ENCODE data around the gene ASTN2. TPM values are rescaled to one million over a fixed set of nuclear protein-coding genes. Genes with fewer than 3 reads are reported as not detected.

ASTN2 gene
- polyA plus RNA-seq, 2 of the 4 experiments (the other 2 are of a cell fraction), result 5.8 to 11.6 TPM

GRCh38 chr9:117101008-117101407 lies 313.8 kb downstream of the ASTN2 start:
- Histone ChIP-seq H3K4me2 (no peak overlapping the region), H3K4me3 (no peak overlapping the region), H3K27ac (no peak overlapping the region), H3K9me3 (no peaks in the 10 kb centered on the region), H3K4me1 (no peaks in the 10 kb centered on the region; the same call in 2 of the 3 replicates)
- ChIA-PET CTCF (no interaction called here), POLR2A (no interaction called here)
- TF ChIP-seq JUN (IDR thresholded peaks at IDR 0.05) (no peak), MAFK (IDR thresholded peaks at IDR 0.05; ENCODE audit: partially characterized antibody) (no peak), GATA3 (IDR thresholded peaks at IDR 0.05; ENCODE audit: borderline replicate concordance) (no peak), POLR2AphosphoS2 (conservative IDR thresholded peaks at IDR 0.05; ENCODE audit: low read length) (no peak), CBX2 (IDR thresholded peaks at IDR 0.05; ENCODE audit: borderline replicate concordance, low read depth) (no peak)
- TF ChIP-seq, protein P1, sequence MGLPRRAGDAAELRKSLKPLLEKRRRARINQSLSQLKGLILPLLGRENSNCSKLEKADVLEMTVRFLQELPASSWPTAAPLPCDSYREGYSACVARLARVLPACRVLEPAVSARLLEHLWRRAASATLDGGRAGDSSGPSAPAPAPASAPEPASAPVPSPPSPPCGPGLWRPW (IDR thresholded peaks at IDR 0.05), result no peak
- FAIRE-seq (no peak), DNase-seq (ENCODE audit: low read depth in 1 of 2, low spot score in 1 of 2) (no peak), ATAC-seq (no peak)
- WGBS (ENCODE audit: missing lambda C conversion rate), result 8% methylated on average over 1 of the region's 1 CpG

DNA sequence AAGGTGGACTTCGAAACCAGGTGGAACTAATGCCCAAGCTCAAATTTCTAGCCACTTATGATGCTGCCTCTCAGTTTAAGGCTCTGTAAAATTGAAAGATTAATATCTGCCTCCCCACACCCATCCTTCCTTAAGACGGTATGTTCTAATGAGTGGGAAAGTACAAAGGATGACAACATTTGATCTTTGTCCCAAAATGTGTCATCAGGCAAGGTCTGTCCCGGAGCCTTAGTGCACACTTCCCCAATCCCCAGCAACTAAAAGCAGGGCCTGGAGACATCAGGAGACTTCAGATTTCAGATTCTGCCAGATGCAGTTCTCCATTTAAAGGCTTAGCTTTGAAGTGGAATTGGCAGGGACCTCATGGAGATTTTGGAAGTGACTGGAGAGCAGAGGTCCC lies 316.5 kb downstream of the ASTN2 start:
- H3K4me2 ChIP-seq, result no peak overlapping the region
- H3K9me3 ChIP-seq, result no peaks in the 10 kb centered on the region
- FAIRE-seq (no peak), DNase-seq (ENCODE audit: low read depth in 1 of 2, low spot score in 1 of 2) (no peak), ATAC-seq (no peak)
- H3K4me3 ChIP-seq, result no peak overlapping the region
- 62% methylated on average over 3 of the region's 3 CpGs for WGBS (ENCODE audit: missing lambda C conversion rate)
- no peak overlapping the region for H3K27ac ChIP-seq
- ChIA-PET CTCF (no interaction called here), POLR2A (no interaction called here)
- H3K4me1 ChIP-seq, result peaks cover 5% of the 10 kb centered on the region; the same call in 1 of the 3 replicates
- TF ChIP-seq, protein P2, sequence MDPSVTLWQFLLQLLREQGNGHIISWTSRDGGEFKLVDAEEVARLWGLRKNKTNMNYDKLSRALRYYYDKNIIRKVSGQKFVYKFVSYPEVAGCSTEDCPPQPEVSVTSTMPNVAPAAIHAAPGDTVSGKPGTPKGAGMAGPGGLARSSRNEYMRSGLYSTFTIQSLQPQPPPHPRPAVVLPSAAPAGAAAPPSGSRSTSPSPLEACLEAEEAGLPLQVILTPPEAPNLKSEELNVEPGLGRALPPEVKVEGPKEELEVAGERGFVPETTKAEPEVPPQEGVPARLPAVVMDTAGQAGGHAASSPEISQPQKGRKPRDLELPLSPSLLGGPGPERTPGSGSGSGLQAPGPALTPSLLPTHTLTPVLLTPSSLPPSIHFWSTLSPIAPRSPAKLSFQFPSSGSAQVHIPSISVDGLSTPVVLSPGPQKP (IDR thresholded peaks at IDR 0.05; ENCODE audit: low read depth, low read length), result no peak
- TF ChIP-seq HMGXB4 (CRISPR knock-in tag; IDR thresholded peaks at IDR 0.05; ENCODE audit: borderline replicate concordance), result no peak
- TF ChIP-seq SMC3 (IDR thresholded peaks at IDR 0.05), result no peak
- TF ChIP-seq CHD2 (IDR thresholded peaks at IDR 0.05; ENCODE audit: low read length, partially characterized antibody), result no peak
- TF ChIP-seq BHLHE40 (IDR thresholded peaks at IDR 0.05; ENCODE audit: low read depth, low read length), result no peak

DNA sequence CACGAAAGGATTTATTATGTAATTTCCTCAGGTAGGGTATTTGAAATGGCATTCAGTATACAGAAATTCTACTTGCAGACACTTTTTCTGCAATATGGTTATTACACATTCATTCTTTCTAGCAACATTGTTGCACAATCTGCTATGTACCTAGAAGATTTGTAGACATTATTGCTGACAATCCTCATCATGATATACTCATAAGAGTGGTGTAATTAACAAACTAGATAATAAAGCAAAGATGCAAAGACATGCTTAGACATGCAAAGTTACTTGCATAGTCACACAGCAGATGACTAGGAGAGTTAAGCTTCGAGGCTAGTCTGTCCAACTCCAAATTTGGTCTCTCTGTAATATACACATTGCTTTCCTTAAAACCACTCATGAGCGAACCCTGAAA lies 317.1 kb downstream of the ASTN2 start:
- no peak overlapping the region for H3K4me2 ChIP-seq
- peaks cover 10% of the 10 kb centered on the region for H3K4me1 ChIP-seq
- no peaks in the 10 kb centered on the region for H3K9me3 ChIP-seq
- ChIA-PET CTCF (no interaction called here), POLR2A (no interaction called here)
- no peak overlapping the region for H3K4me3 ChIP-seq
- WGBS (ENCODE audit: missing lambda C conversion rate), result 42% methylated on average over 3 of the region's 3 CpGs
- FAIRE-seq (no peak), ATAC-seq (no peak), DNase-seq (ENCODE audit: low read depth in 1 of 2, low spot score in 1 of 2) (no peak)
- no peak overlapping the region for H3K27ac ChIP-seq
- TF ChIP-seq MYC (IDR thresholded peaks at IDR 0.05; ENCODE audit: borderline replicate concordance, low read length), result no peak
- no peak for TF ChIP-seq BHLHE40 (IDR thresholded peaks at IDR 0.05; ENCODE audit: low read depth, low read length)
- TF ChIP-seq HEYL (CRISPR knock-in tag; IDR thresholded peaks at IDR 0.05), result no peak
- no peak for TF ChIP-seq TFCP2L1 (CRISPR knock-in tag; IDR thresholded peaks at IDR 0.05)
- no peak for TF ChIP-seq TP53 (CRISPR knock-in tag; IDR thresholded peaks at IDR 0.05)
- TF ChIP-seq HDAC2 (IDR thresholded peaks at IDR 0.05), result no peak
- no peak for TF ChIP-seq CEBPB (IDR thresholded peaks at IDR 0.05)
- TF ChIP-seq KDM1A (IDR thresholded peaks at IDR 0.05; ENCODE audit: low read depth), result no peak
- TF ChIP-seq, protein P3, sequence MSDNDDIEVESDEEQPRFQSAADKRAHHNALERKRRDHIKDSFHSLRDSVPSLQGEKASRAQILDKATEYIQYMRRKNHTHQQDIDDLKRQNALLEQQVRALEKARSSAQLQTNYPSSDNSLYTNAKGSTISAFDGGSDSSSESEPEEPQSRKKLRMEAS (IDR thresholded peaks at IDR 0.05), result no peak
- no peak for TF ChIP-seq USF2 (IDR thresholded peaks at IDR 0.05)
- TF ChIP-seq RCOR1 (IDR thresholded peaks at IDR 0.05; ENCODE audit: low read depth, low read length), result no peak
- TF ChIP-seq, protein P1 (IDR thresholded peaks at IDR 0.05), result no peak
- no peak for TF ChIP-seq SMC3 (IDR thresholded peaks at IDR 0.05)
- TF ChIP-seq FOSL2 (IDR thresholded peaks at IDR 0.05), result no peak
- no peak for TF ChIP-seq FOSL2 (CRISPR knock-in tag; IDR thresholded peaks at IDR 0.05)
- no peak for TF ChIP-seq EP300 (IDR thresholded peaks at IDR 0.05)
